SIG-M5 (cell line): Measurements from ENCODE around the gene REEP1.

Experiments used
- DNase-seq: peaks from one replicate; lab custom pipeline; 2025; lab: John Stamatoyannopoulos, UW

Gene REEP1

DNA sequence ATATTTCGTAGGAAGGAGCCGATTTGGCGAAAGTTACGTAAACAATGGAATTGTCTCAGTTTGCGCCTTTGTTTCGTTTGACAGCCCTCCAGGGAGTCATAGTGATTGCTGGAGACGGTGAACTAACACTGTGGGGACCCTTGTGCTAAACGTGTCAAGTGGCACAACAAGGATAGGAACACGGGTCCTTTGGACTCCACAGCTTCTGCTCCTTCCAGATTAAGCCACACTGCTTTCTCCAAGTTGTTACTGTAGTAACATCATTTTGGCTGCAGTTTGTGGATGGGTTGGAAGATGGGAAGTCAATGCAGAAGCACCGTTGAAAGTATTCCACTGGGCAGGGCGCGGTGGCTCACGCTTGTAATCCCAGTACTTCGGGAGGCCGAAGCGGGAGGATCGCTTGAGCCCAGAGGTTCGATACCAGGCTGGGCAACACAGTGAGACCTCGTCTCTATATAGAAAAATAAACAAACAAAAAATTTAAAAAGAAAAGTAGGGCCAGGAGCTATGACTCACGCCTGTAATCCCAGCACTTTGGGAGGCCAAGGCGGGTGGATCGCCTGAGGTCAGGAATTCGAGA, 141.5 kb downstream of the REEP1 start:
- DNase-seq = no peak

DNA sequence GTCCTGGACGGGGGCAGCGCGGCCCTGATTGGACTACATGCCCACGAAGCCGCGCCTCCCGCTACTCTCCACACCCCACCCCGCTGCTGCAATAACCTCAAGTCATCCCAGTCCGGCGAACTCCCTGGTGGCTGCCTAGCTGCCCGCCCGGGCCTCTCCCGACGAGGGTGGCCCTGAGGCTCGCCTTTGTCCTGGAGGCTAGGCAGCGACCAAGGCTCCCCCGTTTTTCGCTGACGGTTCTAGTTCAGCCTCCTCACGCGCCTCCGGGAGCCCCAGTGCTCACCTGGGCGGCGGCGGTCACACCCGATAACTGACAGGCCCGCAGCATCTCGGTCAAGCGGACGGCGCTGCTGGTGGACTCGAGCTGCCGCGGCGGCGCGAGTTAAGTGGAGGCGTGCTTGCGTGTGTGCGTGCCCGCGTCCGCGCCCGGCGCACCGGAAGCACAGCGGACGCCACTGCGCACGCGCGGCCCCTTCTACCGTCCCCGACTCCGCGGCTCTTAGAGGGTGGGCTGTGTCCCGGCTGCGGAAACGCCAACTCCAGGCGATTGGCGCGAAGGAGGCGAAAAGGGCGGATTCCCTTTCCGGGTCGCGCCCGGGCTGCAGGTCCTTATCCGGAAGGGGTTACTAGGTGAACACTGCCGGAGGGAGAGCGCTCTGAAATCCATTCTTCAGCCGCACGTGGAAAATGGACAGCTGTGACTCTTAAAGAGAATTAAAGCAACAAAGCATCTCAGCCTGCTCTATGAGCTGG, 142.2 kb downstream of the REEP1 start, which contains the start of gene IMMT:
IMMT (minus strand) TSS at position 408 of the 753 bp plus-strand sequence; CDS start at position 328, 80 bp downstream.
- DNase-seq = peak; percentile 83

DNA sequence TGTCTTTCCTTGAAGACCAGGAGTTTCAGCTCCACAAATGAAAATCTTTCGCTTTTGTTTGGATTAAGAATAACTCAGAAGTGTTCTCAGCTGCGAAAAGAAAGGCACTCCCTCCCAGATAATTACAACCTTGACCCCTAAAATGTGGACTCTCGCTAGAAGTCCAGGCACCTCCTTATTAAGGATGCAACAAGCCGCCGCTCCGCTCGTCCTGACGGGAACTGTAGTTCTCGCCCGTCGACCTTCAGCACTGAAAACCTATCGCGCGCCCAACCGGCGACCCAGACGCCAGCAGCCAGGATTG, 142.7 kb downstream of the REEP1 start:
- no peak for DNase-seq

DNA sequence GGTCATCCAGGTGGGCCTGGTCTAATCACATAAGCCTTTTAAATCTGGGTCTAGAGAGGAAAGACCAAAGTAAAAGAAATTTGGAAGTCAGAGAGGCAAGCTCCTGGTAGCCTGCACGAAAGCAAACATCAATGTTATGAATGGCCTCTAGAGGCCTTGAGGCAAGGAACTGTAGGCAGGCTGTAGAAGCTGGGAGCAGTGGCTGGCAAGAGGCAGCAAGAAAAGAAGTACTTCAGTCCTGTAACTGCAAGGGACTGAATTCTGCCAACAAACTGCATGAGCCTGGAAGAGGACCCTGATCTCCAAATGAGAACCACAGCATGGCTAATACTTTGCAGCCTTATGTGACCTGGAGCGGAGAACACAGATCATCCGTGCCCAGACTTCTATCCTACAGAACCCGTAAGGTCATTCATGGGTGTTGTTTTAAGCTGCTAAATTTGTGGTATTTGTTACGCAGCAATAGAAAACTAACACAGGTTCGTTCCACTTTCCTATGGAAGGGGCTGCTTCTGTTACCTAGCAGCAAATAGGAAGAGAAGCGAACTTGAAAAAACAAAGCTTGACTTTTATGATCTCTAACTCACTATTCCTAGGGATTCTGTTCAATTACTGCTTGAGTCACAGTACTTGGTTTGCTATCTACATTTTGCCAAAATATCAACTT, 143.4 kb downstream of the REEP1 start:
- no peak for DNase-seq

DNA sequence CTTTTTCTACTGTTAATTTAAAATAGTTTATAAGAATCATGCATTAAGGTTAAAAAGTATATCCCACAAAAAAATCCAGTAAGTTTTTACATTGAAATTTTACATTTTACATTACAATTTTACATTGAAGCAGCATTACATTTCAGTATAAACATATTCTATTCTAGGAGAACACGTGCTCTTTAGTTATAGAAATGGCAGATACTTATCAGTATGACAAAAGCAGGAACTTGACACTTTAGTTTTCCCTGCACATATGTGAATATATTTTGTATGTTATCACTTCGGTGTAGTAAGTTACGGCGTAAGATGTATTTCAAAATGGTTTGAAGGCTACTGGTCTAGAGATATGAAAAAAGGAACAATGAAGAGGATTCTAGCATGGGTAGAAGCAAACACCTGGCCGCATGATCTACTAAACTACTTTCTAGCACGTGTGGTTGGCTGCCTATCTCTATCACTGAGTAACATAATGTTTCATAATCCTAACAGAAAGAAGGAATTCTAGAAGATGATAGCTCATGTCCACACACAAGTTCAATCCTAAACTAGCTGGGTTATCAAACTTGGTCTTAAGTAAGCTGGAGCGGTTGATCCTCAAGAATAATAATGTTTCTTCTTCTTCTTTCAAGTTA, 147.5 kb downstream of the REEP1 start:
- DNase-seq = no peak

DNA sequence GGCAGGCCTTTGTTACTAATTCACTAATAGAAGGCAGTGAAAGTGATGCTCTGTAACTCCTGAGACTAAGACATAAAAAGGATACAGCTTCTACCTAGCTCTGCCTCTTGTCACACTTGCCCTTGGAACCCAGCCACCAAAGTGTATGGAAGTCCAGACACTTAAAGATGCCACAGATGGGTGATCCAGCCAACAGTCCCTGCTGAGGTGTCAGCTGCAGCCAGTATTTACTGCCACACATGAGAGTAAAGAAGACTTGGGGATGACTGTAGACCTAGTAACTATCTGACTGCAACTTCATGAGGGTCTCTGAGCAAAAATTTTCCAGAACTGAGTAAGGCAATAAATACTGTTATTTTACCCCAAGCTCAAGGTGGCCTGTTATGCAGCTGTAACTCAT, 151.0 kb downstream of the REEP1 start:
- no peak for DNase-seq

DNA sequence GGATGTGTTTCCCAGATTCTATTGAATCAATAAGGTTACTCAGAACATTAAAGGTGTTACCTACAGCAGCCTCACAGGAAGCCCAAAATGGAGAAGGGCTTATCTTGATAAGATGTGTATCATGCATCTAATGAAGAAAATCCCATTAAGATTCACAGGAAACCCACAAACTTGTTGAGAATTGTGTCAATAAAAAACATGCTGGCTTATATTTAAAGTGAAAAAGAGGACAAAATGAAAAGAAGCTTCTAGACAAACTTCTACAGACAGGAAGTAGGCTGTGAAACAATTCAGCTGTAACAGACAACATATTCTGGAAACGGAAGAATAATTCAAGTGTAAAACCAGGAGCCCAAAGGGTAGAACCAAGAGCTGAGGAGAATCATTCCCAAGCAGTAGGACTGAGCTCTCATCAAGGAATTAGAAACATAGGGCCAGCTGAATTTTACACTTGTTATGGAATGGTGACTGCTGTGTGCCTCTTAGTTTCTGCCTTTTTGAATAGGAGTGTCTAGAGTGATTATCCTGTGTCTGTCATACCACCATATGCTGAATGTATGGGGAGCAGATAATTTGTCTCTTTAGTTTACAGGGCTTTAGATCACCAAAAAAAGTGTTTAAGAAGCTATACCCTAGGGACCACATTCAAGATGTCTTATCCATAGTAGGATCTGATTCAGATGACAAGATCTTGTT, 151.8 kb downstream of the REEP1 start:
- DNase-seq = no peak

DNA sequence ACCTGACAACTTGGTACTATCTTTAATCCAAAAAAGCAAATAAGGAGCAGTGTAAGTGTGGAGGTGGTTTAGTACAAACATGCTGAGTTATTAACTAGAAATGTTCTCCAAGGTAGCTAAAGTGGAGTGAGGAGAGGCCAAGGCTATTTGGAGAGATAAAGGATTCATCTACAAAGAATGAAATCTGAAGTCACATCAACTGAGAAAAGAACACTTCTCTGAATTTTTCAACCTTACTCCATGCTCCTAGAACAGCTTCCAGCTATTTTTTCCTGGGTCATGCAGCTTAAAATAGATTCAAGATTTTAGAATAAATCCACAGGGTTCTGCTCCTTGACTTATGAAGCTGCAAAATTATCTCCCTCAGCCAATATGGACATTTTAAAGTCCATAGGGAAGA, 160.8 kb downstream of the REEP1 start:
- DNase-seq = no peak

DNA sequence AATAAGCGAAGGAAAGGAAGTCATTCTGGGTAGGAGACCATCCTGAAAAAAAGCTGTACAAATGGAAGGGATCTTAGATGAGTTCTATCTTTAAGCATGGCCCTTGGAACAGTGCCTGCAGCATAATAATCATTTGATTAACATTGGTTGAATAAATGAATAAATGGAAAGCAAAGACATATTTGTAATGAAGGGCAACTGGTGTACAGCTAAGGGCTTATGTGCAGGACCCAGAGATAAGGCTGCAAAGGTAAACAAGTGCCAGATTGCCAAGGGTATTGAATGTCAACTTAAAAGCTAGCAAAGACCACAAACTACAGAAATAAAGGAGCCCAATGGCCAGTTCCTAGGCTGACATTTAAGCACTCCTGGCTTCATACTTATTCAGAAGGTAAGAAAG, 161.6 kb downstream of the REEP1 start:
- DNase-seq = no peak

DNA sequence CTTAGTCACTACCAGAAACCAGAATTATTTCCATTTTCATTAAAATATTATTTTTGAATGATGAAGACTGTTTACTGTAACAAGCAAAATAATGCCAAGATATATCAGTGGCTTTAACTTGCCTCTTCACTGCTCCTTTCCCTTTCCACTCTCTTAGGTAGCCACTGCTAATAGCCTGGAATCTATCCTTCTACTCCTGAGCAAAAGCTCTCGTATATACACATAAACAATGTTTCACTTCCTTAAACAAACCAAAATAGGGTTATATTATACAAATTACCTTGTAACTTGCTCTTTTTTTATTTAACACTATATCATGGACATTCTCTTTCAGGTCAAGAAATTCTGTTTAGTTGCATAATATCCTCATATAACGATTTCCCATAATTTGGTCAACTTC, 163.0 kb downstream of the REEP1 start:
- DNase-seq = no peak

DNA sequence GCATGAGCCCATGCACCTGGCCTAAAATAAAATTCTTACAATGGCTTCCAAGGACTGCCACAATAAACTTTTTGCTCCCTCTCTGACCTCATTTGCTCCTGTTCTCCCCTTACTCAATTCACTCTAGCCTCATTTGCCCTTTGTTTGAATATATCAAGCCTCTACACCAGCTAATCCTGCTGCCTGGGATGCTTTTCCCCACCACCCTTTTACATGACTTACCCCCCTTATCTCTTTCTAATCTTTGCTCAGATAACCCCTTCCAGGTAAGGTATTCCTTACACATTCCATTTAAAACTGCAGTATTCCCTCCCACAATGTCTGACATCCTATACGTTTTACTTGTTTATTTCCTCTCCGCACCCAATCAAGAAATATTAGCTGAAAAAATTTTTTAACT, 164.8 kb downstream of the REEP1 start:
- DNase-seq = no peak

DNA sequence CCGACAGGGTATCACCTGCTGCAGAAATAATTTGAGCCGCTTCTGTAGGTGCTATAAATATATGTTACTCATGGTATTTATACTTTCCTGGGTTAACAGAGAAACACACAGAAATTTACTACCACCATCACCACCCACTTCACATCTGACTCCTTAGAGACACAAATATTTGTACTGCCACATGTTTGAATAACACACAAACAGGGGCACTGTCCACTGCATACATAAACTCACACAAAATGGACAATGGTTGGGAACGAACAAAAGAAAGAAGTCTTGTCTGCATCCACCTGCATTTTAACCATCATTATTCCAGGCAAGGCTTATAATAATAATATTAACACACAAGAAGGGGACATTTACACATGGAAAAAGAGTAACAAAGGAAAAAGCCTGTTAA, 166.1 kb downstream of the REEP1 start:
- no peak for DNase-seq

DNA sequence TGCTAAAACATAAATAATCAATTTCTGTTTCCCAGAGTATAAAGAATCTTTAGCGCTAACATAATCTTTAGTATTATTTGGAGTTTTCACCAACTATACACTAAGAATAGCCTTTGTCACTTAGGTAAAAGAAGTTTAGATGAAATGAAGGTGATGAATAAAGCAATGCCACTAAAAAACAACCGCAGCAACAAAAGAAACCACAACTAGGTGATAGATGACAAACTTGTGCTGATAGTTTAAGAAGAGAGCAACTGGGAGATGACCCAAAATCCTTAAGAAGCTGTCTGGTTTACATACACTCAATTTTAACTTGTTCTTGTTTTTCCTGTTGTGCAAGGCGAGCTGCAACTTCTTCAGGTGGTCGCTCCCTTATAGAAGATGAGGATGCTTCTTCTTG, 167.0 kb downstream of the REEP1 start:
- no peak for DNase-seq
